Spleen (tissue), 7 donors: ENCODE data around the gene PATL1.

Experiments used
- CTCF ChIP-seq, 11 experiments: fragments of 200-600 bp in 7 of 11; fragments of 450-650 bp in 4 of 11; sonication (generic) in 4 of 11; IDR thresholded peaks in 8 of 11; conservative IDR thresholded peaks in 3 of 11; 1 replicate in 7 of 11; 2 replicates in 4 of 11; pipeline versions ENCODE4 v1.4.0 to v1.8.0; 2016 to 2021; ENCODE audit warnings: antibody characterized with exemption in 11 of 11, inconsistent platforms in 4 of 11, mild to moderate bottlenecking in 1 of 11
- POLR2A ChIP-seq, 3 donors: fragments of 450-650 bp; IDR thresholded peaks; one replicate each; pipeline ENCODE4 v1.5.1; 2017; ENCODE audit warnings: antibody characterized with exemption in 3 of 3, mild to moderate bottlenecking in 1 of 3
- donor health status: DM: no; HTN: no; CAD: no; lungs with moderate emphysema.
- donor health status: DM: no; HTN: no; CAD: no.
- donor health status: DM: no; HTN: no; CAD: no.

GRCh38 chr11:59658036-59658435 is 10.8 kb downstream of the PATL1 start:
- TF ChIP-seq CTCF (IDR thresholded peaks at IDR 0.05 in 8 of 11, conservative IDR thresholded peaks at IDR 0.05 in 3 of 11) (no peak), POLR2A (IDR thresholded peaks at IDR 0.05) (no peak)
